GM21723 (cell line): ENCODE data around the gene INPP5E.
"Not testable (repeated sequence)": the region's sequence is repeated elsewhere in the genome, so short reads cannot be mapped to it uniquely, and the experiment has no call there.

ENCODE experiments used
- ATAC-seq: cut with Tn5 transposase; IDR thresholded peaks from one replicate; pipeline ENCODE4 v1.9.1; 2021; ENCODE audit warnings: mild to moderate bottlenecking, moderate library complexity; ENCODE audit not compliant: unreplicated experiment

INPP5E gene

GRCh38 chr9:136407911-136408310 lies 31.7 kb downstream of the INPP5E start:
- ATAC-seq: no peak

GRCh38 chr9:136407061-136407460 lies 32.6 kb downstream of the INPP5E start:
- not testable (repeated sequence) for ATAC-seq

- not testable (repeated sequence) for ATAC-seq
These were observed 33.7 kb downstream of the INPP5E start for GRCh38 chr9:136405904-136406303.

DNA sequence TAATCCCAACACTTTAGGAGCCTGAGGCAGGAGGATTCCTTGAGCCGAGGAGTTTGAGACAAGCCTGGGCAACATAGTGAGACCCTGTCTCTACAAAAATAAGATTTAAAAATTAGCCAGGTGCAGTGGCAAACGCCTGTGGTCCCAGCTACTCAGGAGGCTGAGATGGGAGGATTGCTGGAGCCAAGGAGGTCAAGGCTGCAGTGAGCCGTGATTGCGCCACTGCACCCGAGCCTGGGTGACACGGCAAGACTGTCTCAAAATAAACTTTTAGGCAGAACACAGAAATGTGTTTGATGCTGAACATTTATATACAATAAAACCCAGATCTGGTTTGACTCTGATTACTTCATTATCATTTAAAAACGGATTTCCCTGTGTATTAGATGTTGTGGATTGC lies 34.2 kb downstream of the INPP5E start:
- ATAC-seq: no peak

DNA sequence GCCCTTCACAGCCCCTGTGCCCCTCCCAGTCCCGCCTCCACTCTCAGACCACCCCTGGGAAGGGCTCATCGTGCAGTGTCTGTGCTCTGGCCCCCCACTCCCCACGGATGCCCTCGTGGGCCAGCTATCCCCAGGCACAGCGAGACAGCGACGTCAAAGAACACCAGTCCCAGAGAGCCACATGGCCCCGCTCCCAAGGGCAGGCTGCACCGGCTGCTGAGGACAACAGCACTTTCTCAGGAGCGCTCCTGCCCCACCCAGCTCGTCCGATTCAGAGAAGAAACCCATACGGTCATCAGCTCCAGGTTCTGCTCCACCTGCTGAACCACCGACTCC lies 34.9 kb downstream of the INPP5E start:
- no peak for ATAC-seq

- no peak for ATAC-seq
These were observed 35.5 kb downstream of the INPP5E start for GRCh38 chr9:136403915-136404800.

- no peak for ATAC-seq
These were observed 36.1 kb downstream of the INPP5E start for GRCh38 chr9:136403538-136403914.

DNA sequence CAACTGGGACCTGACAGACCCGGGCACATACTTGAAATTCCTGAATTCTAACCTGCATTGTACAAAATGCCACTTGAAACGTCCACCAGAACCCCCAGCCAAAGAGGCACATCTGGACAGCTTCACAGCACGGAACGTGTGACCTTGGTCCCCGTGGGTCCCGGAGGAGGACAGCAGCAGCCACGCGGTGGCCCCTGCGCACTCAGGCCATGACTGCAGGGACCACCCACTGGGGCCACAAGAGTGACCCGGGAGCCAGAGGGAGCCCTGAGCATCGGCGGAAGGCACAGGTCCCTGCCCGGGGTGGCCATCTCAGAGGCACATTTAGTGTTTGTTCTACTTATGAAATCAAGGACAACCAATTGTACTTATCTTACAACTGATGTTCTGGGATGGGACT lies 37.6 kb downstream of the INPP5E start:
- no peak for ATAC-seq

- no peak for ATAC-seq
These were observed 38.3 kb downstream of the INPP5E start for GRCh38 chr9:136401173-136401922.

GRCh38 chr9:136400038-136400834 lies 39.4 kb downstream of the INPP5E start, which contains the start of gene SNAPC4:
Gene SNAPC4, minus strand, starts transcription at chr9:136400170. Its CDS starts 1,742 bp downstream, at chr9:136398428.
- peak; percentile 64 for ATAC-seq

DNA sequence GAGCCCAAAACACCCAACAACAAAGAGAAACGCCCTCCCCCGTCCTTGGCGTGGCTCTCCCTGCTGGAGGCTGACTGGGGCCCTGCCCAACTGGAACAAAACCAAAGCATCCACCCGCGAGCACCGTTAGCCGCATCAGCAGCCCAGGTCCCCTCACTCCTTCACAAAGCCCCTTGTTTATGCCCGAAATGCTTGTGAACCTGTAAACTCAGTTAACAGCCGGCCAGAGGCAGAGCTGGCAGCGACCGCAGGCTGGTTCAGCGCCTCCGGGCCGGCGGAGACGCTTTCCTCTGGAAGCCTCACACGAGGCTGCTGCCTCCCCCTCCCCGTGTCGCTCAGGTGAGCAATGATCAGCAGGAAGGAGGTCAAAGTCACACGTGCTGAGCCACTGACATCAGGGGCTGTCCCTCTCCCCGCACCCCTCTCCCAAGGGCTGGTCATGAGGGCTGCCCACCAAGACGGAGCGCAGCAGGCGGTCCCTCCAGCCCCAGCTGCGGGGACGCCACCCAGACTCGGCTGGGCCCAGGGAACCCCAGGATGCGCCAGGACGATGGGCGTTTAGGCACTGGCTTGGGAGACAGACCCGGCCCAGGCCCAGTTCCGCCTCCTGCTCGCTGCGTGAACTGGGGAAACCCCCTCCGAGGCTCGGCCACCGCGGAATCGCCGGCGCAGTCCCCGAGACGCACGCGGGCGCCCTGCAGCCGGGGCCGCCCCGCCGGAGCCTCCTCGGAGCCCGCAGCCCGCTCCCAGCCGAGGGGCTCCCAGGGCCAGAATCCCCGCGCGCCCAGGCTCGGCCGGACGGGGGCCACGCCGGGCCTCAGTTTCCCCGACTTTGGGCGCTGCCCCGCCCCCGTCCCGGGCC lies 40.2 kb downstream of the INPP5E start:
- ATAC-seq: peak; percentile 22

GRCh38 chr9:136398286-136398685 lies 41.4 kb downstream of the INPP5E start:
- no peak for ATAC-seq

DNA sequence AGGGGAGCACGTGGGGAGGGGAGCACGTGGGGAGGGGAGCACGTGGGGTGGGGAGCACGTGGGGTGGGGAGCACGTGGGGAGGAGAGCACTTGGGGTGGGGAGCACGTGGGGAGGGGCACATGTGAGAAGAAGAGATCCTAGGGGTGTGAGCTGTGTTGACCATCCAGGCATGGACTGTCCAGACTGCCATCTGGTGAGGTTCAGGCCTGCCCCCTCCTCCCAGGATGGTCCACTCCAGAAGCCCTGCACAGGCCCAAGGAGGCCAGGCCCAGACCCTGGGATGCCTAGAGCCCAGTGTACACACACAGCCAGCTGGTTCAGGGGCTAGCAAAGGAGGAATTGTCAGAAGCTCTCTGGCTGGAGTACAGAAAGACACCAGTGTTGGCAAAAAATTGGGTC lies 42.0 kb downstream of the INPP5E start:
- no peak for ATAC-seq

DNA sequence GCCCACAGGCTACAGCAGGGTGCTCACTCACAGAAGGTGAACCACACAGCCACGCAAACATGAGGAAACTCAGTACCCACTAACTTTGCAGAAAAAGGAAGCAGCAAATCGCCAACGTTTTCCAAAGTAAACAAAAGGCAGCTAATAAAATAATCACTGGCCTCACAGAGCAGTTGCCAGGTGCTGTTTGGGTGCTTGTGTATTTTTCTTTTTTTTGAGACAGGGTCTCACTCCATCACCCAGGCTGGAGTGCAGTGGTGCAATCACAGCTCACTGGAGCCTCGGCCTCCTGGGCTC lies 43.5 kb downstream of the INPP5E start:
- no peak for ATAC-seq

- no peak for ATAC-seq
These were observed 44.1 kb downstream of the INPP5E start for GRCh38 chr9:136395345-136396218.

DNA sequence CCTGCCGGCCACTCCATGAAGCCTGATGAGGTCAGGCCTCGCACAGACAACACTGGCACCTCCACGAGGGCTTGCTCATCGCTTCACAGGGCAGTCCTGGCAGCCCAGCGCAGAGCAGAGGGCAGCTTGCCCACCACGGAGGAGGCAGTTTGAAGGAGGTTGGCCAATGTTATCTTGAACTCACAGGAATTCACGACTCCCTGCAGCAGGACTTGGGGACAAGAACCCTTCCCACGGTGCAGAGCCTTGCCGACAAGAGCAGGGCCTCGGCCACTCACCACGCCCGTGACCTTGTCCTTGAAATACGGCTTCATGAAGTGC lies 44.7 kb downstream of the INPP5E start:
- no peak for ATAC-seq

GRCh38 chr9:136394312-136395019 lies 45.2 kb downstream of the INPP5E start:
- ATAC-seq: no peak

- ATAC-seq: no peak
These were observed 46.1 kb downstream of the INPP5E start for GRCh38 chr9:136393531-136393930.
